Stimulated activated naive CD8-positive, alpha-beta T cell treated with anti-CD3 and anti-CD28 coated beads, Interleukin-15, amount 100 ng/mL, for 72 hours (primary cell): ENCODE data around the gene ATF7IP2.
"Not testable (repeated sequence)": the region's sequence is repeated elsewhere in the genome, so short reads cannot be mapped to it uniquely, and the experiment has no call there.

Source experiments
- ATAC-seq: fragments of 150-1000 bp; cut with Tn5 transposase; 2 replicates; pipeline ENCODE4 v1.10.0; 2021; ENCODE audit warnings: mild to moderate bottlenecking, moderate library complexity
- DNase-seq, 2 donors: peaks; one replicate each; pipeline ENCODE4 v3.0.0; 2021 to 2022
- H3K27ac Mint-ChIP-seq, 2 donors: one replicate each; pipeline ENCODE4 v1.8.0; 2022; ENCODE audit warnings: mild to moderate bottlenecking in 2 of 2, mixed read lengths in 2 of 2, moderate library complexity in 2 of 2
- H3K27me3 Mint-ChIP-seq: one replicate; pipeline ENCODE4 v1.8.0; 2022; ENCODE audit warnings: mixed read lengths
- H3K4me1 Mint-ChIP-seq: one replicate; pipeline ENCODE4 v1.8.0; 2022; ENCODE audit warnings: mild to moderate bottlenecking, mixed read lengths
- H3K4me3 Mint-ChIP-seq, 2 donors: one replicate each; pipeline ENCODE4 v1.8.0; 2022; ENCODE audit warnings: mild to moderate bottlenecking in 2 of 2, mixed read lengths in 2 of 2, moderate library complexity in 1 of 2
- H3K9me3 Mint-ChIP-seq, 2 donors: one replicate each; pipeline ENCODE4 v1.8.0; 2022; ENCODE audit warnings: mixed read lengths in 2 of 2

The ATF7IP2 gene

GRCh38 chr16:10466861-10467260, 81.0 kb downstream of the ATF7IP2 start:
- ATAC-seq: no peak
- H3K4me3 Mint-ChIP-seq: no peak overlapping the region

DNA sequence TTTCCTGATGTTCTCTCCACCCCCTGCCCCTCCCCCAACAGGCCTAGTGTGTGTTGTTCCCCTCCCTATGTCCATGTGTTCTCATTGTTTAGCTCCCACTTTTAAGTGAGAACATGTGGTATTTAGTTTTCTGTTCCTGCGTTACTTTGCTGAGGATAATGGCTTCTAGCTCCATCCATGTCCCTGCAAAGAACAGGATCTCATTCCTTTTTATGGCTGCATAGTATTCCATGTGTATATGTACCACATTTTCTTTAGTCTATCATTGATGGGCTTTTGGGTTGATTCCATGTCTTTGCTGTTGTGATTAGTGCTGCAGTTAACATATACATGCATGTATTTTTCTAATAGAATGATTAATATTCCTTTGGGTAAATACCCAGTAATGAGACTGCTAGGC, 90.8 kb downstream of the ATF7IP2 start:
- not testable (repeated sequence) for ATAC-seq, H3K27ac Mint-ChIP-seq, H3K27me3 Mint-ChIP-seq, DNase-seq, H3K4me1 Mint-ChIP-seq, H3K4me3 Mint-ChIP-seq
- H3K9me3 Mint-ChIP-seq: peaks cover 9 to 23% of the 10 kb centered on the region in 2 donors

More at GRCh38 chr16:10466861-10467260, 81.0 kb downstream of the ATF7IP2 start:
- Mint-ChIP-seq H3K9me3 (peaks cover 5 to 6% of the 10 kb centered on the region in 2 donors), H3K4me1 (no peaks in the 10 kb centered on the region), H3K27me3 (no peaks in the 10 kb centered on the region), H3K27ac (no peak overlapping the region)
- no peak for DNase-seq

DNA sequence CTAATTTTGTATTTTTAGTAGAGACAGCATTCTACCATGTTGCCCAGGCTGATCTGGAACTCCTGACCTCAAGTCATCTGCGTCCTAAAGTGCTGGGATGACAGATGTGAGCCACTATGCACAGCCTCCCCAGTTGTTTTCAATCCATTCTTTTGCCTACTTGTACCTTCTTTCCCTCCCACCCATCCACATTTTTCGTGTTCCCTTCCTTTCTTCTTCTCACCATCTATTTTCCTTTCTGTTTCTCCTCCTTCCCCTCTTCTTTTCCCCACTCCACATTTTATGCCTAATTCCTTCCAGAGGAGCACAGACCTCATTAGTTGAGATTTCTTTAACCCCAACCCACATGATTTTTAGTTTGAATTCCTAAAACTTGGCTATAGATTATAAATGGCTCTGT, 94.3 kb downstream of the ATF7IP2 start:
- H3K27me3 Mint-ChIP-seq: no peaks in the 10 kb centered on the region
- peak overlapping the region in 1 of 2 donors; percentile 9 for H3K27ac Mint-ChIP-seq
- no peaks in the 10 kb centered on the region for H3K4me1 Mint-ChIP-seq
- no peak for ATAC-seq
- H3K9me3 Mint-ChIP-seq: peaks cover 11 to 21% of the 10 kb centered on the region in 2 donors
- no peak overlapping the region for H3K4me3 Mint-ChIP-seq
- DNase-seq: no peak

DNA sequence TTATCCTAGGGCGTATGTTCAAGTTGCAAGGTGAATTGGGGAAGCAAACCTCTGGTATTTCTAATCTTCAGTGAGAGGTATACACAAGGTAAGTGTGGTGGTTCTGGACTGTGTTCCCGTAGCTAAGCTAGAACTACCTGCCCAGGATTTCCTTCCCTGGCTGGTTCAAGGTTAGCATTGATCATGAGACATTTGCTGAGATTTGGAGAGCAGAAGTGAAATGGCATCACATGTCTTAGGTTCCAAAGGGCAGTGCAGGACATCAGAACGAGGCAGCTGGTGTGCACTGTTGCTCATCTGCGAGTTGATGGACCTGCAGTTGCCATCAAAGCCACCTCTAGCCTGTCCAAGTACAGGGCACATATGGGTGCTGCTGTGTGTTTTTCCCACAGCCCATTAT, 99.3 kb downstream of the ATF7IP2 start:
- no peaks in the 10 kb centered on the region for H3K4me1 Mint-ChIP-seq
- no peak for ATAC-seq
- no peak overlapping the region for H3K27ac Mint-ChIP-seq
- peaks cover 17 to 29% of the 10 kb centered on the region in 2 donors for H3K9me3 Mint-ChIP-seq
- H3K27me3 Mint-ChIP-seq: no peaks in the 10 kb centered on the region
- DNase-seq: no peak
- no peak overlapping the region for H3K4me3 Mint-ChIP-seq

DNA sequence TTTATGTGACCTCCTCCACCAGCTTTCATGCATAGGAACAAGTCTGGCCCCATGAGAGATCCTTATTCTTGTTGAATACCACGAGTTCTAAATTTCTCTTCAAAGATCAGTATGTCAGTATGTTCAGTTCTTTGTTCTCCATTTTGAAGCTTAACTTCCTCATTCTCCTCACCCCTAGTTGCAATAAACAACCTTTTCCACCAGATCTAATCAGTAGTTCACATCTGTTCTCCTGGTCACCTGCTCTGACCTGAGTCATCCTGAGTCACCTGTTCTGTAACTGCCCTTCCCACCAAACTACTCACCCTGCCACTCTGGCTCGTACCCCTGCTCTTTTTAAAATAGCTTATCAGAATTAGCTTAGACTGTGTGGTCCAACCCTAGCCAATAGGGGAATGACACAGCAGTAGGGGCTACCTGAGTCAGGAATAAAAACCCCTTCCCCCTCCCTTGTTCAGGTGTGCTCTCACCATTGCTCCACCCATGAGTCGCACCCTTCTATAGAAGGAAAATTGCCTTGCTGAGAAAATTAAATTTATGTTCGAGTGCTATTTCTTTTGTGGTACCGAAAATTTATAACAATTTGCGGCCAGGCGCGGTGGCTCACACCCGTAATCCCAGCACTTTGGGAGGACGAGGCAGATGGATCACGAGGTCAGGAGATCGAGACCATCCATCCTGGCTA, 100.0 kb downstream of the ATF7IP2 start:
- no peaks in the 10 kb centered on the region for H3K27me3 Mint-ChIP-seq
- H3K4me1 Mint-ChIP-seq: no peaks in the 10 kb centered on the region
- ATAC-seq (no peak), DNase-seq (no peak)
- peaks cover 14 to 24% of the 10 kb centered on the region in 2 donors for H3K9me3 Mint-ChIP-seq
- H3K4me3 Mint-ChIP-seq: no peak overlapping the region
- H3K27ac Mint-ChIP-seq: no peak overlapping the region

- H3K4me1 Mint-ChIP-seq: no peaks in the 10 kb centered on the region
- DNase-seq: no peak
- H3K27me3 Mint-ChIP-seq: no peaks in the 10 kb centered on the region
- H3K9me3 Mint-ChIP-seq: peaks cover 20 to 44% of the 10 kb centered on the region in 2 donors
- no peak for ATAC-seq
- no peak overlapping the region for H3K27ac Mint-ChIP-seq
- H3K4me3 Mint-ChIP-seq: no peak overlapping the region
Observed at GRCh38 chr16:10490141-10490540, 104.3 kb downstream of the ATF7IP2 start.

DNA sequence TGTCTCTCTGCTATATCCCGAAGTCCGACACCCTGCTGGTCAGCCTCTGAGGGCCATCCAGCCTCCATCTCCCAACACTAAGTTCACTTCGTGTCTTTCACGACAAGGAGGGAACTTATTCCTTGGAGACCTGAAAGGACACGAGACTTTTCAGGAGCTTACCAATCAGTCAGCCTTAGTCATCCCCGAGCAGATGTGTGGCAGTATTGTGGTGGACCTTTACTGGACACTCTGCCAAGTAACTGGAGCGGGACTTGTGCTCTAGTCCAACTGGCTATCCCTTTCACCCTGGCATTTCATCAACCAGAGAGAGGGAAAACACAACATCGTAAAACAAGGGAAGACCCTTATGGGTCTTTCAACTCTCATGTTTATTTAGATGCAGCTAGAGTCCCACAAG, 107.4 kb downstream of the ATF7IP2 start:
- ATAC-seq (no peak), DNase-seq (no peak)
- H3K4me1 Mint-ChIP-seq: no peaks in the 10 kb centered on the region
- peaks cover 27 to 51% of the 10 kb centered on the region in 2 donors for H3K9me3 Mint-ChIP-seq
- H3K27ac Mint-ChIP-seq: no peak overlapping the region
- no peak overlapping the region for H3K4me3 Mint-ChIP-seq
- H3K27me3 Mint-ChIP-seq: no peaks in the 10 kb centered on the region

- Mint-ChIP-seq H3K4me1 (no peaks in the 10 kb centered on the region), H3K27me3 (no peaks in the 10 kb centered on the region), H3K4me3 (no peak overlapping the region), H3K27ac (no peak overlapping the region), H3K9me3 (peaks cover 27 to 51% of the 10 kb centered on the region in 2 donors)
- no peak for ATAC-seq
- DNase-seq: no peak
Observed at GRCh38 chr16:10494343-10495030, 108.6 kb downstream of the ATF7IP2 start.

- ATAC-seq: no peak
- H3K27me3 Mint-ChIP-seq: no peaks in the 10 kb centered on the region
- H3K9me3 Mint-ChIP-seq: peaks cover 27 to 51% of the 10 kb centered on the region in 2 donors
Observed at GRCh38 chr16:10495031-10495345, 109.1 kb downstream of the ATF7IP2 start.

DNA sequence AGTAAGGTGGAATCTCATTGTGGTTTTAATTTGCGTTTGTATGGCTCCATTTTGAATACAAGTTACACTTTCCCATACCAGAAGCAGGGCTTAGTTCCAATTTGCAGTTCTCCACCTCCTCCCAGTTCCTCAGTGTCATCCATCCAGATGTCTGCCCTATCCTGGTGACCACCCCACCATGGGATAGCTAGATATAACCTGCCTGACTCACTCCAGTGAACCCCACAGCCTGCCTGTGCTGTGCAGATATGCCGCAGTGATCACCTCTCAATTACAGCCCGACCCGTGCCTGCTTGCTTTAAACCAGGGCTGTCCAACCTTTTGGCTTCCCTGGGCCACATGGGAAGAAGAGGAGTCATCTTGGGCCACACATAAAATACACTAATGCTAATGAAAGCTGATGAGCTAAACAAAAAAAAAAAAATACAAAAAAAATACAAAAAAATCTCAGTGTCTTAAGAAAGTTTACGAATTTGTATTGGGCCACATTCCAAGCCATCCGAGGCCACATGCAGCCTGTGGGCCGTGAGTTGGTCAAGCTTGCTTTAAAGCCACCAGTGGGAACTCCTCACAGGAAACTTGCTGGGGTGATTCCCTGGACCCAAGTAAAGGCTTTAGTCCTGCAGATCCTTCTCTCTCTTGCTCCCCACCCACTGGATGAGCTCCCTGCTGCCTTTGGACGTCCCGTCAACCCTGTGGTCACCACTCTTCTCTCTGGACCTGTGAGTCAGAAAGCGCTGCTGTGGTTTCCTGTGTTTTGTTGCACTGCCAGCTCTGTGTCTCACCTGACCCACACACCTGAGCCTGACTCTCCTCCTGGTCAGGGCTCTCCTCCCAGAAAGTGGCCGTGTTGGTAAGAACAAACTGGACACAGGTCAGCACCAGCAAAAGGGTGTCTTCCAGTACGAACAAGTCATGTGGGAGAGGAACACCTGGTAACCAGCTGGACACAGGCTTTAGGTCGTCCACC, 111.6 kb downstream of the ATF7IP2 start:
- ATAC-seq (peak; percentile 55), DNase-seq (peak in 1 of 2 donors; percentile 41)
- Mint-ChIP-seq H3K4me1 (peaks cover 9% of the 10 kb centered on the region), H3K4me3 (no peak overlapping the region), H3K27me3 (no peaks in the 10 kb centered on the region), H3K9me3 (peaks cover 27 to 46% of the 10 kb centered on the region in 2 donors), H3K27ac (no peak overlapping the region)

More at GRCh38 chr16:10495031-10495345, 109.1 kb downstream of the ATF7IP2 start:
- Mint-ChIP-seq H3K27ac (no peak overlapping the region), H3K4me3 (no peak overlapping the region), H3K4me1 (no peaks in the 10 kb centered on the region)
- DNase-seq: no peak

DNA sequence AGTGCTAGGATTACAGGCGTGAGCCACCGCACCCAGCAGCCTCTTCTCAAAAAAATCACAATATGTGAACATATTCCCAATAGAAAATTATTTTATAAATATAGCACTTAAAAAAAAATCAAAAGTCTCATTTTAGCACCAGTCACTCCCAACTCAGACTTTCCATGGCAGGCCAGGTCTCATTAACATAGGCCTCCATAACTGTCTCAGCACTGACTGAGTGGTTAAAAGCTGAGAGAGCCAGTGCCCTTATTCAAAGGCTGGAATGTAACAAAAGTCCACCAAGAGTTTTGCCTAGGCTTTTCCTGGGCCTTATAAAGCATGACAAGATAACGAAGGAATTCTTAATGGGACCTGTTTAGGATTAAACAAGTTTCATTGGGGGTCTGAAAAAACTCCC, 114.7 kb downstream of the ATF7IP2 start:
- no peaks in the 10 kb centered on the region for H3K27me3 Mint-ChIP-seq
- peaks cover 11 to 15% of the 10 kb centered on the region in 2 donors for H3K9me3 Mint-ChIP-seq
- ATAC-seq (no peak), DNase-seq (no peak)
- H3K27ac Mint-ChIP-seq: no peak overlapping the region
- peaks cover 9% of the 10 kb centered on the region for H3K4me1 Mint-ChIP-seq
- H3K4me3 Mint-ChIP-seq: no peak overlapping the region

DNA sequence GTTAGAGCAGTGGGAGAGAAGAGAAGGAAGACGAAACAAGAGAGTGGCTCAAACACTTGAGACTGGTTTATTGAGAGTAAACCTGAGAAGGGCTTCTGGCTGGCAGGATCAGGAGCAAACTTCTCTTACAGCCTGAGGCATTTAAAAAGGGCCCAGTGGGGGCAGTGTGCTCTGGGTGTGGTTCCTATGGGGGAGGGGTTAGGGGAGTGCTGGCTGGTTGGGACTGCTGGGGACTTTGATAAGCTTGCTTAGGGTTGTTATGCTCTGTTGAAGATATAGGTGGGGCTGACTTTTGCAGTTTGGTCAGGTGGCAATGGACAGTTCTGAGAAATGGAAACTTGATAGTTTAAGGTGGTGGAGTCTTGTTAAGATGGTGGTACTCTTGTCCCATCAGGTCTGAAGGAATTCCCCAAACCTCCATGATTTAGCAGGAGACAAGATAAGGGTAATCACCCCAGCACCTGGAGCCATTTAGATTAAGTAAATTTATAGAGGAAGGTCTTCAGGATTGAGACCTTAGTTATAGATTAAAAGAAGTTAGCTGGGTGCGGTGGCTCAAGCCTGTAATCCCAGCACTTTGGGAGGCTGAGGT, 115.3 kb downstream of the ATF7IP2 start:
- no peak overlapping the region for H3K27ac Mint-ChIP-seq
- H3K4me3 Mint-ChIP-seq: no peak overlapping the region
- ATAC-seq (peak; percentile 66), DNase-seq (peak in 1 of 2 donors; percentile 18)
- H3K9me3 Mint-ChIP-seq: peaks cover 11 to 13% of the 10 kb centered on the region in 2 donors
- no peaks in the 10 kb centered on the region for H3K27me3 Mint-ChIP-seq
- H3K4me1 Mint-ChIP-seq: peaks cover 9% of the 10 kb centered on the region

- ATAC-seq: no peak
- H3K27me3 Mint-ChIP-seq: no peaks in the 10 kb centered on the region
- DNase-seq: no peak
Observed at GRCh38 chr16:10502776-10503175, 116.9 kb downstream of the ATF7IP2 start.

DNA sequence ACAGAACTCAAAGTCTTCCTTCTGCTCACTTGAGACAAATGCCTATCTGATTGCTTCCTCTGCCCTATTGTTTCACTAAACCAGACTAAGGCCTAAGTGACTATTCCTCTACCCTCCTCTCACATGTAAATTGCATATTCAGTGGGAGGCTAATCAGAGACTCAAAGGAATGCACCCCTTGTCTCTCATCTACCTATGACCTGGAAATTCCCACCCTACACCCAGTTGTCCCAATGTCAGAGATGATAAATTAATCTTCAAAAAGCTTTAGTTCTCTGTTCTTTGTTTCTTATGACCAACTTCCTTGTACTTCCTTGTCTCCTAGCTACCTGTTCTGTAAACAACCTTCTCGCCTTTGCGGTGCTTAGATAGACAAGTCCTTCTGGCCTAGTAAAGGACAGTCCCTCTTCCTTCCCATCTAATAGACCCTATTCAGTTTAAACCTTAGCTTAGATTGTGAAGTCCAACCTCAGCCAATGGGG, 118.6 kb downstream of the ATF7IP2 start:
- H3K27me3 Mint-ChIP-seq: no peaks in the 10 kb centered on the region
- no peak overlapping the region for H3K27ac Mint-ChIP-seq
- ATAC-seq (no peak), DNase-seq (no peak)
- H3K4me3 Mint-ChIP-seq: no peak overlapping the region
- H3K9me3 Mint-ChIP-seq: no peaks in the 10 kb centered on the region
- H3K4me1 Mint-ChIP-seq: peaks cover 9% of the 10 kb centered on the region

More at GRCh38 chr16:10502776-10503175, 116.9 kb downstream of the ATF7IP2 start:
- Mint-ChIP-seq H3K9me3 (peaks cover 1 to 3% of the 10 kb centered on the region in 2 donors), H3K27ac (no peak overlapping the region), H3K4me1 (peaks cover 9% of the 10 kb centered on the region), H3K4me3 (no peak overlapping the region)

- not testable (repeated sequence) for H3K27me3 Mint-ChIP-seq, H3K27ac Mint-ChIP-seq, H3K9me3 Mint-ChIP-seq, ATAC-seq, DNase-seq, H3K4me1 Mint-ChIP-seq, H3K4me3 Mint-ChIP-seq
Observed at GRCh38 chr16:10505286-10505685, 119.4 kb downstream of the ATF7IP2 start.
